ENCODE data around the gene ZDHHC14. TPM values are rescaled to one million over a fixed set of nuclear protein-coding genes. Genes with fewer than 3 reads are reported as not detected.

The ZDHHC14 gene
- total RNA-seq, 4 donors from 2014 or later: 7.3 to 14.4 (median 8.1) TPM

GRCh38 chr6:157629220-157629619, 248.2 kb downstream of the ZDHHC14 start:
- no peaks in the 10 kb centered on the region for H3K27me3 ChIP-seq
- no peak overlapping the region for H3K27ac ChIP-seq
- TF ChIP-seq POLR2A (IDR thresholded peaks at IDR 0.05) (no peak), EP300 (IDR thresholded peaks at IDR 0.05) (no peak), POLR2AphosphoS5 (IDR thresholded peaks at IDR 0.05) (no peak)
- TF ChIP-seq, protein P1, sequence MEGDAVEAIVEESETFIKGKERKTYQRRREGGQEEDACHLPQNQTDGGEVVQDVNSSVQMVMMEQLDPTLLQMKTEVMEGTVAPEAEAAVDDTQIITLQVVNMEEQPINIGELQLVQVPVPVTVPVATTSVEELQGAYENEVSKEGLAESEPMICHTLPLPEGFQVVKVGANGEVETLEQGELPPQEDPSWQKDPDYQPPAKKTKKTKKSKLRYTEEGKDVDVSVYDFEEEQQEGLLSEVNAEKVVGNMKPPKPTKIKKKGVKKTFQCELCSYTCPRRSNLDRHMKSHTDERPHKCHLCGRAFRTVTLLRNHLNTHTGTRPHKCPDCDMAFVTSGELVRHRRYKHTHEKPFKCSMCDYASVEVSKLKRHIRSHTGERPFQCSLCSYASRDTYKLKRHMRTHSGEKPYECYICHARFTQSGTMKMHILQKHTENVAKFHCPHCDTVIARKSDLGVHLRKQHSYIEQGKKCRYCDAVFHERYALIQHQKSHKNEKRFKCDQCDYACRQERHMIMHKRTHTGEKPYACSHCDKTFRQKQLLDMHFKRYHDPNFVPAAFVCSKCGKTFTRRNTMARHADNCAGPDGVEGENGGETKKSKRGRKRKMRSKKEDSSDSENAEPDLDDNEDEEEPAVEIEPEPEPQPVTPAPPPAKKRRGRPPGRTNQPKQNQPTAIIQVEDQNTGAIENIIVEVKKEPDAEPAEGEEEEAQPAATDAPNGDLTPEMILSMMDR (IDR thresholded peaks at IDR 0.05): no peak
- H3K4me3 ChIP-seq: no peak overlapping the region
- 56 to 80% methylated on average over 3 to 7 of the region's 10 CpGs for WGBS, 2 donors (ENCODE audit: low coverage in 1 of 2)
- H3K4me1 ChIP-seq: no peaks in the 10 kb centered on the region
- no peaks in the 10 kb centered on the region for H3K9me3 ChIP-seq
- peaks cover 0 to 8% of the 10 kb centered on the region in 2 donors for H3K36me3 ChIP-seq
- ATAC-seq: no peak

DNA sequence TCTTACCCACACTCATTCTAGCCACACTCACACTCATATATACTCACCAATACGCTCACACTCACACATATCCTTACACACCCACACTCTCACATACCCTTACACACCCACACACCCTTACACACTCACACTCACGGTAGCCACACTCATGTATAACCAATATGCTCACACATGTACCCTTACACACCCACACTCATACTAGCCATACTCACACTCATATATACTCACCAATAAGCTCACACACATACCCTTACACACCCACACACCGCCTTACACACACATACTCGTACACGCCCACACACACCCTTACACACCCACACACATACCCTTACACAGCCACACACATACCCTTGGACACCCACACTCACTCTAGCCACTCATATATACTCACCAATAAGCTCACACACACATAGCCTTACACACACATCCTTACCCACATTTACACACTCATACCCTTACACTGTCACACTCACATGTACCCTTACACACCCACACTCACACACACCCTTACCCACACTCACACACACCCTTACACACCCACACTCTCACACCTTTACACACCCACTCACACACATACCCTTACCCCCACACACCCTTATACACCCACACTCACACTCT, 249.6 kb downstream of the ZDHHC14 start:
- Histone ChIP-seq H3K4me1 (no peaks in the 10 kb centered on the region), H3K4me3 (no peak overlapping the region), H3K27me3 (no peaks in the 10 kb centered on the region), H3K27ac (no peak overlapping the region), H3K9me3 (no peaks in the 10 kb centered on the region), H3K36me3 (peaks cover 0 to 8% of the 10 kb centered on the region in 2 donors)
- WGBS, 2 donors (ENCODE audit: low coverage in 1 of 2): 90% methylated on average over 5 of the region's 5 CpGs
- no peak for TF ChIP-seq POLR2AphosphoS5 (IDR thresholded peaks at IDR 0.05)
- TF ChIP-seq EP300 (IDR thresholded peaks at IDR 0.05): no peak
- no peak for ATAC-seq

- Histone ChIP-seq H3K9me3 (no peaks in the 10 kb centered on the region), H3K36me3 (peaks cover 0 to 8% of the 10 kb centered on the region in 2 donors), H3K27me3 (no peaks in the 10 kb centered on the region), H3K4me3 (no peak overlapping the region), H3K27ac (no peak overlapping the region), H3K4me1 (no peaks in the 10 kb centered on the region)
- no peak for ATAC-seq
- TF ChIP-seq, protein P1 (IDR thresholded peaks at IDR 0.05): no peak
- 69% methylated on average over 5 of the region's 7 CpGs; no CpG with 5 or more reads in 1 of the 2 donors for WGBS, 2 donors (ENCODE audit: low coverage in 1 of 2)
These were observed 250.4 kb downstream of the ZDHHC14 start for GRCh38 chr6:157631412-157631811.

DNA sequence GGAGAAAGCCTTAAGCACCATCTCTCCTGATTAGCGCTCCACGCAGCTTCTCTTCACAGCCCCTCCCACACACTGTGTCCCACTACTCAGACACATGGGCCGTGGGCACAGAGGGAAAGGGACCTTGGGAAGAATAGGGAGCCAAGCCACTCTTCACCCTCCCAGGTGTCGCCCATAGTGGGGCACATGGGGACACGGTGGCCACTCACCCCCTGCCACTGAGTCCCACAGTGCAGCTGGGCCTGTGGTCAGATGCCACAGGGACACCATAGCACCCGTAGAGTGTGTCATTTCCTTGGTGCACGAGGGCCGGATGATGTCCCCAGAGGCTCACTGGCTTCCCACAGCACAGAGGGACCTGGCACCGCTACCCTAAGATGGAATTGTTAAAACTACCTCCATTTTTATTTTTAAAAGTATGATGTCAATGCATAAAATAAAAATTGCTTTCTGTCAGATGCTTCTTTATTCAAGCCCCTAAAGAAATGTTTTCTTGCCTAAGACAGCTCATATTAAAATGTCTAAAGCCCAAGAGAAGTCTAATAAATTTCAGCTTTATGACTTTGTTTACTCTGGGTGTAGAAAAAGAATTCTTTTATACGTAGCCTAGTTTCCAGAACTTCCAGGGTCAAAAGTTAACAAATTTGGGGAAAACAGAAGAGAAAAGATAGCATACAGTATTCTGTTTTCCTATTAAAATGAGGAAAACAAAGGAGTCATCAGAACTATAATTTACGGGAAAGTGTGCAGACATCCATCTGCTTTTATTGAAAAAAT, 251.0 kb downstream of the ZDHHC14 start:
- no peaks in the 10 kb centered on the region for H3K4me1 ChIP-seq
- no peaks in the 10 kb centered on the region for H3K9me3 ChIP-seq
- no peaks in the 10 kb centered on the region for H3K27me3 ChIP-seq
- no peak overlapping the region for H3K4me3 ChIP-seq
- no peak overlapping the region for H3K27ac ChIP-seq
- H3K36me3 ChIP-seq: peaks cover 0 to 8% of the 10 kb centered on the region in 2 donors
- 77 to 82% methylated on average over 7 of the region's 11 CpGs for WGBS, 2 donors (ENCODE audit: low coverage in 1 of 2)
- ATAC-seq: no peak
- TF ChIP-seq POLR2AphosphoS5 (IDR thresholded peaks at IDR 0.05) (no peak), POLR2A (IDR thresholded peaks at IDR 0.05) (no peak), EP300 (IDR thresholded peaks at IDR 0.05) (no peak)
- TF ChIP-seq, protein P1 (IDR thresholded peaks at IDR 0.05): no peak

DNA sequence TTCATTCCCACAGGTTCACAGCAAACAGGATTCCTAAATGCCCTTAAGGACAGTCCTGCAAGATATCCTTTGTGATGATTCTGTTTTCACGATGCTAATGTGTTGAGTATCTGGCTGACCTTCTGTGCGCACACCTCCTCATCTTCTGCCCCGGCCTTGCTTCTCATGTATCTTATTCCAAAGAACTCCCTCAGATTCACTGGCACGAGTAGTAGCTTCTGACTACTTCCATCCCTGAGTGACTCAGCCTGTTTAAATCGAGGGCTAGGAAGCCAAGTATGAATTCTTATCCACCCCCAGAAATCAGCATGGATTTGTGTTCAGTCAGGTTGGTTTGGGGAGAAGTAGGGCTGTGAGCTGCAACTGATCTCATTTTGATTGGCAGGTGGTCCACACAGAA, 251.8 kb downstream of the ZDHHC14 start:
- Histone ChIP-seq H3K9me3 (no peaks in the 10 kb centered on the region), H3K27me3 (no peaks in the 10 kb centered on the region), H3K36me3 (peaks cover 0 to 8% of the 10 kb centered on the region in 2 donors), H3K4me3 (no peak overlapping the region), H3K27ac (no peak overlapping the region), H3K4me1 (no peaks in the 10 kb centered on the region)
- TF ChIP-seq POLR2AphosphoS5 (IDR thresholded peaks at IDR 0.05) (no peak), EP300 (IDR thresholded peaks at IDR 0.05) (no peak)
- TF ChIP-seq, protein P1 (IDR thresholded peaks at IDR 0.05): no peak
- 22 to 56% methylated on average over 5 of the region's 5 CpGs for WGBS, 2 donors (ENCODE audit: low coverage in 1 of 2)
- ATAC-seq: no peak
